Pancreas (tissue), 10 donors: ENCODE data around the gene SHB. TPM values are rescaled to one million over a fixed set of nuclear protein-coding genes. Genes with fewer than 3 reads are reported as not detected.

ENCODE experiments used
- ATAC-seq, 4 donors: fragments of 200-7000 bp; cut with Tn5 transposase; one replicate each; pipeline versions ENCODE4 v1.8.0 to v1.9.1; 2020; ENCODE audit warnings: mild to moderate bottlenecking in 4 of 4, moderate library complexity in 4 of 4
- DNase-seq, 6 donors: peaks; one replicate each; pipeline ENCODE4 v3.0.0-alpha.2; 2020
- FAIRE-seq: peaks from 2 replicates; lab custom pipeline; 2012; peaks lifted over from hg19 to GRCh38; lab: Jason Lieb, UNC
- H3K27ac ChIP-seq, 4 donors: fragments of 200-600 bp; sonication (generic); 1 replicate in 3 of 4; 2 replicates in 1 of 4; pipeline versions ENCODE4 v1.5.0 to v1.8.0; 2020
- H3K27me3 ChIP-seq, 4 donors: fragments of 200-600 bp; one replicate each; pipeline ENCODE4 v1.8.0; 2021
- H3K36me3 ChIP-seq, 3 donors: fragments of 200-600 bp; sonication (generic) in 1 of 3; one replicate each; pipeline versions ENCODE4 v1.5.0 to v1.8.0; 2020 to 2021
- H3K4me1 ChIP-seq, 3 donors: fragments of 200-600 bp; one replicate each; pipeline ENCODE4 v1.8.0; 2021
- H3K4me3 ChIP-seq, 4 donors: fragments of 200-600 bp; sonication (generic) in 2 of 4; one replicate each; pipeline versions ENCODE4 v1.5.0 to v1.8.0; 2020 to 2021
- H3K9me3 ChIP-seq, 4 donors: fragments of 200-600 bp; one replicate each; pipeline ENCODE4 v1.8.0; 2021
- WGBS, 2 donors: extraction: QIAGEN DNeasy Blood & Tissue Kit; methylation state at CpG; one replicate each; pipeline ENCODE4 v1.1.7; 2013; 5-methylcytosine and 5-hydroxymethylcytosine counted together
- intact Hi-C, 3 donors: fragments of 100-400 bp; cut with DNase I; formaldehyde crosslinking; loops; one replicate each; pipeline versions ENCODE4 v1.11.1 to v1.14.2; 2022
- polyA plus RNA-seq, 2 donors: library from polyadenylated mRNA; stranded (reverse); fragments of 200-250 nt; gene quantifications; one replicate each; pipeline ENCODE4 v1.2.3, GENCODE V29; 2013
- total RNA-seq, 6 donors: library from RNA; stranded (reverse); fragmentation: NEBNext Ultra II Directional in 4 of 6; extraction: Animal tissue kit (Norgen Biotek cat#: 25700) in 4 of 6; gene quantifications; one replicate each; pipeline versions ENCODE4 v1.2.1 to v1.2.4, GENCODE V29; 2021 to 2023
- TF ChIP-seq, protein P1 (sequence below), 4 donors: fragments of 200-600 bp; sonication (generic) in 3 of 4; IDR thresholded peaks; one replicate each; pipeline versions ENCODE4 v1.5.0 to v1.8.0; 2021; ENCODE audit warnings: antibody characterized with exemption in 4 of 4
- donor health status: healthy with polysubstance abuse.
- donor health status: DM: no; HTN: no; CAD: no; lungs with moderate emphysema.
- donor health status: DM: no; HTN: no; CAD: no.
- donor health status: control.
- donor health status: control.
- donor health status: Bipolar disorder and iron deficiency.
- donor health status: DM: yes; HTN: yes; CAD: no.
- donor health status: DM: no; HTN: no; CAD: no.
- donor health status: DM: no; HTN: no; CAD: no.
- donor health status: DM: yes; HTN: yes; CAD: no.

The SHB gene
- total and polyA plus RNA-seq, 8 donors: 11.5 to 24.2 (median 19.2) TPM

GRCh38 chr9:37997636-37998374 lies 71.2 kb downstream of the SHB start:
- peaks cover 0 to 30% (median 6%) of the 10 kb centered on the region in 3 donors for H3K4me1 ChIP-seq
- no peak overlapping the region for H3K4me3 ChIP-seq
- H3K27me3 ChIP-seq: no peaks in the 10 kb centered on the region
- TF ChIP-seq, protein P1, sequence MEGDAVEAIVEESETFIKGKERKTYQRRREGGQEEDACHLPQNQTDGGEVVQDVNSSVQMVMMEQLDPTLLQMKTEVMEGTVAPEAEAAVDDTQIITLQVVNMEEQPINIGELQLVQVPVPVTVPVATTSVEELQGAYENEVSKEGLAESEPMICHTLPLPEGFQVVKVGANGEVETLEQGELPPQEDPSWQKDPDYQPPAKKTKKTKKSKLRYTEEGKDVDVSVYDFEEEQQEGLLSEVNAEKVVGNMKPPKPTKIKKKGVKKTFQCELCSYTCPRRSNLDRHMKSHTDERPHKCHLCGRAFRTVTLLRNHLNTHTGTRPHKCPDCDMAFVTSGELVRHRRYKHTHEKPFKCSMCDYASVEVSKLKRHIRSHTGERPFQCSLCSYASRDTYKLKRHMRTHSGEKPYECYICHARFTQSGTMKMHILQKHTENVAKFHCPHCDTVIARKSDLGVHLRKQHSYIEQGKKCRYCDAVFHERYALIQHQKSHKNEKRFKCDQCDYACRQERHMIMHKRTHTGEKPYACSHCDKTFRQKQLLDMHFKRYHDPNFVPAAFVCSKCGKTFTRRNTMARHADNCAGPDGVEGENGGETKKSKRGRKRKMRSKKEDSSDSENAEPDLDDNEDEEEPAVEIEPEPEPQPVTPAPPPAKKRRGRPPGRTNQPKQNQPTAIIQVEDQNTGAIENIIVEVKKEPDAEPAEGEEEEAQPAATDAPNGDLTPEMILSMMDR (IDR thresholded peaks at IDR 0.05): no peak
- H3K9me3 ChIP-seq: no peaks in the 10 kb centered on the region
- ATAC-seq: no peak
- H3K36me3 ChIP-seq: no peaks in the 10 kb centered on the region
- DNase-seq: peak in 2 of 6 donors; percentile 54
- H3K27ac ChIP-seq: no peak overlapping the region
- FAIRE-seq: no peak
- intact Hi-C loops: no loop called here
- 75% methylated on average over 15 of the region's 15 CpGs for WGBS, 2 donors

GRCh38 chr9:37996819-37997217 lies 72.2 kb downstream of the SHB start:
- TF ChIP-seq, protein P1 (IDR thresholded peaks at IDR 0.05): no peak
- ATAC-seq (no peak), FAIRE-seq (no peak), DNase-seq (peak in 1 of 6 donors; percentile 19)
- Histone ChIP-seq H3K27ac (no peak overlapping the region), H3K36me3 (no peaks in the 10 kb centered on the region), H3K9me3 (no peaks in the 10 kb centered on the region), H3K4me1 (peaks cover 0 to 30% (median 6%) of the 10 kb centered on the region in 3 donors), H3K27me3 (no peaks in the 10 kb centered on the region), H3K4me3 (no peak overlapping the region)
- 82 to 88% methylated on average over 4 of the region's 4 CpGs for WGBS, 2 donors
- intact Hi-C loops: no loop called here

GRCh38 chr9:37995961-37996818 lies 72.8 kb downstream of the SHB start:
- TF ChIP-seq, protein P1 (IDR thresholded peaks at IDR 0.05): no peak
- DNase-seq: peak in 2 of 6 donors; percentile 54 to 59
- H3K27me3 ChIP-seq: no peaks in the 10 kb centered on the region
- H3K36me3 ChIP-seq: no peaks in the 10 kb centered on the region
- no peak overlapping the region for H3K4me3 ChIP-seq
- intact Hi-C loops: no loop called here
- no peaks in the 10 kb centered on the region for H3K9me3 ChIP-seq
- no peak overlapping the region for H3K27ac ChIP-seq
- ATAC-seq: no peak
- FAIRE-seq: no peak
- 91% methylated on average over 5 of the region's 5 CpGs for WGBS, 2 donors
- H3K4me1 ChIP-seq: peaks cover 0 to 30% (median 6%) of the 10 kb centered on the region in 3 donors

- peaks cover 0 to 30% (median 6%) of the 10 kb centered on the region in 3 donors for H3K4me1 ChIP-seq
- intact Hi-C loops: no loop called here
- DNase-seq: peak in 2 of 6 donors; percentile 38 to 53
- no peaks in the 10 kb centered on the region for H3K27me3 ChIP-seq
- 71 to 73% methylated on average over 6 of the region's 6 CpGs for WGBS, 2 donors
- peaks cover 0 to 3% (median 0%) of the 10 kb centered on the region in 3 donors for H3K36me3 ChIP-seq
- TF ChIP-seq, protein P1 (IDR thresholded peaks at IDR 0.05): no peak
- peak in 2 of 4 donors; percentile 15 to 26 for ATAC-seq
- no peak overlapping the region for H3K4me3 ChIP-seq
- H3K9me3 ChIP-seq: no peaks in the 10 kb centered on the region
- FAIRE-seq: no peak
- peak overlapping the region in 2 of 4 donors; percentile 54 to 64 for H3K27ac ChIP-seq
Measured at GRCh38 chr9:37995348-37995737, 73.7 kb downstream of the SHB start.
